Measurements from ENCODE around the gene LANCL2. TPM values are rescaled to one million over a fixed set of nuclear protein-coding genes. Genes with fewer than 3 reads are reported as not detected.

The LANCL2 gene
- total RNA-seq, 4 donors from 2014 or later: 3.5 to 31.4 (median 6.7) TPM

DNA sequence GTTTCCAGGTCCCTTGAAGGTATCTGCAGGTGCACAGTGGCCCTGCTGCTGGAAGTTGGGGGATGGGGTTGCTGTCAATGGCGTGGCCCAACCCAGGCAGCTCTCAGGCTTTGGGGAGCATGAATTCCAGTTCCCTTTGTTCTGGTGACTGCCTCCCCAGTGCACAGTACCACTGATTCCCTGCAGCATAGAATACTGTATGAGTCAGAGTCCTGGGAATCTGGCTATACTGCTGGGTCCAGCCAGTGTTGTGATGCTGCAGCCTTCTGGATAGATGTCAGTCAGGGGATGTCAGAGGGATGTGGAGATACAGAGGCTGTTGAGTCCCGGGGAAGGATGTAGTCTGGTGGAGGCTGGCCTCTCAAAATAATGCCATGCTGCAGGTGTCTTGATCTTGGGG lies 99.3 kb downstream of the LANCL2 start:
- Histone ChIP-seq H3K4me3 (no peak overlapping the region), H3K27ac (no peak overlapping the region), H3K9me3 (peaks cover 0 to 4% of the 10 kb centered on the region in 2 donors), H3K4me1 (no peaks in the 10 kb centered on the region), H3K27me3 (no peaks in the 10 kb centered on the region), H3K36me3 (no peaks in the 10 kb centered on the region)
- DNase-seq: no peak
- intact Hi-C loops (cut with DNase I; ENCODE audit: low total_unique reads): no loop called here
- no peak for TF ChIP-seq POLR2A (IDR thresholded peaks at IDR 0.05)
- TF ChIP-seq, protein P1, sequence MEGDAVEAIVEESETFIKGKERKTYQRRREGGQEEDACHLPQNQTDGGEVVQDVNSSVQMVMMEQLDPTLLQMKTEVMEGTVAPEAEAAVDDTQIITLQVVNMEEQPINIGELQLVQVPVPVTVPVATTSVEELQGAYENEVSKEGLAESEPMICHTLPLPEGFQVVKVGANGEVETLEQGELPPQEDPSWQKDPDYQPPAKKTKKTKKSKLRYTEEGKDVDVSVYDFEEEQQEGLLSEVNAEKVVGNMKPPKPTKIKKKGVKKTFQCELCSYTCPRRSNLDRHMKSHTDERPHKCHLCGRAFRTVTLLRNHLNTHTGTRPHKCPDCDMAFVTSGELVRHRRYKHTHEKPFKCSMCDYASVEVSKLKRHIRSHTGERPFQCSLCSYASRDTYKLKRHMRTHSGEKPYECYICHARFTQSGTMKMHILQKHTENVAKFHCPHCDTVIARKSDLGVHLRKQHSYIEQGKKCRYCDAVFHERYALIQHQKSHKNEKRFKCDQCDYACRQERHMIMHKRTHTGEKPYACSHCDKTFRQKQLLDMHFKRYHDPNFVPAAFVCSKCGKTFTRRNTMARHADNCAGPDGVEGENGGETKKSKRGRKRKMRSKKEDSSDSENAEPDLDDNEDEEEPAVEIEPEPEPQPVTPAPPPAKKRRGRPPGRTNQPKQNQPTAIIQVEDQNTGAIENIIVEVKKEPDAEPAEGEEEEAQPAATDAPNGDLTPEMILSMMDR (IDR thresholded peaks at IDR 0.05): no peak

DNA sequence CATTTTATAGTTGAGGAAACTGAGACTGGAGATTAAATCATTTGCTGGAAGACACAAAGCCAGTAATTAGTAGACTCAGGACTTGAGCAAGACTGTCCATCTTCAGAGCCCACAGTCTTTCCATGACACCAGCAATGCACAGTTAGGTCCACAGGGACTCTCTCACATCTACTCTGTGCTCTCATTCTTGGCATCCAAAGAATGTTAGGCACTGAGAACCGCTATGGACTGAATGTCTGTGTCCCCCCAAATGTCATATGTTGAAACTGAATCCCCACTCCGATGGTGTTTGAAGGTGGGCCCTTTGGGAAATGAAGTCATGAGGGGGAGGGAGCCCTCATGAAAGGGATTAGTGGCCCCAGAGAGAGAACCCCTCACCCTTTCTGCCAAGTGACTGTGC lies 100.6 kb downstream of the LANCL2 start:
- no peak for TF ChIP-seq POLR2A (IDR thresholded peaks at IDR 0.05)
- TF ChIP-seq, protein P1 (IDR thresholded peaks at IDR 0.05): no peak
- peaks cover 0 to 4% of the 10 kb centered on the region in 2 donors for H3K9me3 ChIP-seq
- H3K4me1 ChIP-seq: no peaks in the 10 kb centered on the region
- intact Hi-C loops (cut with DNase I; ENCODE audit: low total_unique reads): no loop called here
- no peaks in the 10 kb centered on the region for H3K36me3 ChIP-seq
- no peaks in the 10 kb centered on the region for H3K27me3 ChIP-seq
- H3K4me3 ChIP-seq: no peak overlapping the region
- H3K27ac ChIP-seq: no peak overlapping the region
- DNase-seq: no peak

DNA sequence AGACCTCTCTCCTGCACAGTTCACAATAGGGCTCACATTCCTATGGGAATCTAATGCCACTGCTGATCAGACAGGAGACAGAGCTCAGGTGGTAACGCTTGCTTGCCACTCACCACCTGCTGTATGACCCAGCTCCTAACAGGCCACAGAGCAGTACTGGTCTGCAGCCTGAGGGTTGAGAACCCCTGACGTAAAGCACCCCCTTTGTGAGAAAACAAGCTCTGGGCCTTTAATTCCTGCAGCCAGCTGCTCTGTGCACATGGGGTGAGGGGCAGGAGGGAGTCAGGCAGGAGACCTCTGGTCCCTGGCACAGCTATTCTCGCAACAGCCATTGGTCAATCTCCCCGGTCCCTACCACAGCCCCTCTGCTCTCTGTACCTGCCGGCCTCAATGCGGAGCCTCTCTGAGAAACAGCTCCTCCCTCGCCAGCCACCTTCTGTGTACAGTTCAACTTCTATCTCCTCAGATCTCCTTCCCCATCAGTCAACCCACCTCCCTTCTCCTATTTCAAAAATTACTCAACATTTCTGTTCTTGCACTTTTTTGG lies 102.0 kb downstream of the LANCL2 start:
- TF ChIP-seq, protein P1 (IDR thresholded peaks at IDR 0.05): no peak
- TF ChIP-seq POLR2A (IDR thresholded peaks at IDR 0.05): no peak
- Histone ChIP-seq H3K4me3 (no peak overlapping the region), H3K9me3 (peaks cover 0 to 2% of the 10 kb centered on the region in 2 donors), H3K36me3 (no peaks in the 10 kb centered on the region), H3K4me1 (no peaks in the 10 kb centered on the region), H3K27me3 (no peaks in the 10 kb centered on the region), H3K27ac (no peak overlapping the region)
- DNase-seq: no peak
- intact Hi-C loops (cut with DNase I; ENCODE audit: low total_unique reads): no loop called here

DNA sequence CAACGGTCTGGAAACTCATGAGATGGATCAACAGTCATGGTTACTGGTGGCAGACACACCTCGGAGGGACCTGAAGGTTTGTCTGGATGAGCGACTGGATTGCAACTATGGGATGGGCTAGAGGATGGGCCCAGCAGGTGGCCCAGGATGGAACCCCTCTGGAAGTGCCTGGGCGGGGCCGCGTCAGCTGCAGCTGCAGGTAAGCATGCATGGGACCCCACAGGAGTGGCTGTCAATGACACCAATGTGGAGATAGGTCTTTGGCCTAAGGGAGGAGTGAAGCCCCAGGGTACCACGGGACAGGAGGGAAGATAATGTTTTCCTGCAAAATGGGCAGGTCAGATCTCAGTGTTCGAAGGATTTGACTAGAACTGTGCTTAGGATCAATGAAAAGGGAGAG lies 103.4 kb downstream of the LANCL2 start:
- intact Hi-C loops (cut with DNase I; ENCODE audit: low total_unique reads): no loop called here
- Histone ChIP-seq H3K4me3 (no peak overlapping the region), H3K27ac (no peak overlapping the region), H3K4me1 (no peaks in the 10 kb centered on the region), H3K36me3 (no peaks in the 10 kb centered on the region), H3K27me3 (no peaks in the 10 kb centered on the region), H3K9me3 (no peaks in the 10 kb centered on the region)
- no peak for DNase-seq
- TF ChIP-seq, protein P1 (IDR thresholded peaks at IDR 0.05): no peak
- TF ChIP-seq POLR2A (IDR thresholded peaks at IDR 0.05): no peak

DNA sequence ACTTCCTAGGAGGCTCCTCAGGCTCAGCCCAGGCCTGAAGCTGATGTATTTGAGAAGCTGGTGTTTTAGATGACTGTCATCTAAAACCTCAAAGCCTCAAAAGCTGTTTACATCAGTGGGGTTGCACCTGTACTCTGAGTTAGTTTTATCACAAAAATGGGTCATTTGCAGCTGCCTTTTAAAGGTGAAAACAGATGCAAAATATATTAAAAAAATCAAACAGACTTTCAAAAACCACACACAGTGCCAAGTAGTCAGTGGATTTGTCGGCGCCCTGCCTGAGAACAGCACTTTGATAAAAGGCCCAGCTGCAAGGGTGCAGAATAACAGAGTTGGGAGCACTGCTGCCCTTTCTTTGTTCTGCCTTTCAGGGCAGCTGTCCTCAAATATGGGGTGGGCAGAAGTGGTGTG lies 104.1 kb downstream of the LANCL2 start:
- no peak overlapping the region for H3K27ac ChIP-seq

DNA sequence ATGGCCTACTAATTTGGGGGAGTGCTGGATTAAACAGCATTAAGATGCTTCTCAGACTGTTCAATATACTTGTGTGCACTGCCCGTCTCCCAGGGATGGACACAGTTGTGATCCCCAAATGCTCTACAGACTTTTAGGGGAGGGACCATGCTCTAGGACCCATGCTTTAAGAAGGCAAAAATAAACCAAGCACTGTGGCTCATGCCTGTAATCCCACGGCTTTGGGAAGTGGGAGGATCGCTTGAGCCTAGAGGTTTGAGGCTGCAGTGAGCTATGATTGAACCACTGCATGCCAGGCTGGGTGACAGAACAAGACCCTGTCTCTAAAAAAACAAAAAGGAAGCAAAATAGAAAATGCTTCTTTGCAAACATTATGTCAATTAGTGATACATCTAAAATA lies 104.6 kb downstream of the LANCL2 start:
- Histone ChIP-seq H3K9me3 (no peaks in the 10 kb centered on the region), H3K27me3 (no peaks in the 10 kb centered on the region), H3K4me3 (no peak overlapping the region), H3K36me3 (no peaks in the 10 kb centered on the region), H3K4me1 (no peaks in the 10 kb centered on the region), H3K27ac (no peak overlapping the region)
- no peak for DNase-seq
- intact Hi-C loops (cut with DNase I; ENCODE audit: low total_unique reads): no loop called here
- TF ChIP-seq POLR2A (IDR thresholded peaks at IDR 0.05): no peak
- TF ChIP-seq, protein P1 (IDR thresholded peaks at IDR 0.05): no peak

More for the DNA sequence above, 104.1 kb downstream of the LANCL2 start:
- Histone ChIP-seq H3K4me3 (no peak overlapping the region), H3K27me3 (no peaks in the 10 kb centered on the region), H3K4me1 (no peaks in the 10 kb centered on the region), H3K36me3 (no peaks in the 10 kb centered on the region), H3K9me3 (no peaks in the 10 kb centered on the region)
- no peak for TF ChIP-seq POLR2A (IDR thresholded peaks at IDR 0.05)
- DNase-seq: no peak
- intact Hi-C loops (cut with DNase I; ENCODE audit: low total_unique reads): no loop called here

All from uterus (tissue), 4 donors.